A549 treated with CpdA at 1 μM for 4 hours (cell line): ENCODE results near the gene SOX11. TPM values are rescaled to one million over a fixed set of nuclear protein-coding genes. Genes with fewer than 3 reads are reported as not detected.

Experiments used
- total RNA-seq: library from RNA; stranded (reverse); fragments of 200-300 nt; extraction: Qiagen RNA extraction; gene quantifications from 5 replicates; pipeline ENCODE4 v1.2.3, GENCODE V29; 2022; ENCODE audit warnings: low read depth

The SOX11 gene
- not detected in 5 replicates for total RNA-seq

DNA sequence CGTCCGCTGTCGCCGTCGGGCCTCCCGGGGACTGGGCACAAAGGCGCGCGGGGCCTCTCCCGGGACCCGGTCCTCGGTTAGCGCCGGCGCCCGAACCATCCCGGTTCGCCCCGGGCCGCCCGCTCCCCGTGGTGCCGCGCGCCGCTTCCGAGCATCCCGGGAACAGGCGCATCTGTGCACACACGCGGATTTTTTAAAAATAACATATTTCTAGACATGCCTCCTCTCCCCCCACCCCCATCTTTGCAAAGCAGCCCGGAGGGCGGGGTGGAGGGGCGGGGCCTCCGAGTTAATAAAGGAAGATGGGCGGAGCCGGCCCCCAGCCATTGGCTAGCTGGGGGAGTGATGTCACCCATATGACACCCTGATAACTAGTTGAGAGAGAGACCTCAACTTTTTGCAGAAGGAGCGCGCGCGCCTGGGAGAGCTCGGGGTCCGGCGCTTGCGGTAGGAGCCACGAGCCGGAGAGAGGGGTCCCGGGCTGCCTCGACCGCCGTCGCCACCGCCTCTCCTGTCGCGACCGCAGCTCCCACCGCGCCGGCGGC, at the start of gene SOX11:
SOX11 (plus strand) TSS at position 400 of the 545 bp plus-strand sequence. CDS start 338 bp downstream, outside the sequence.

